ENCODE results near the gene MIOX. TPM values are rescaled to one million over a fixed set of nuclear protein-coding genes. Genes with fewer than 3 reads are reported as not detected.

The MIOX gene
- total and polyA plus RNA-seq, 10 of the 15 experiments (the other 5 are each of a cell fraction or from before 2014, with no cell fraction given), result 0.10 to 0.31 TPM; not detected in 8

DNA sequence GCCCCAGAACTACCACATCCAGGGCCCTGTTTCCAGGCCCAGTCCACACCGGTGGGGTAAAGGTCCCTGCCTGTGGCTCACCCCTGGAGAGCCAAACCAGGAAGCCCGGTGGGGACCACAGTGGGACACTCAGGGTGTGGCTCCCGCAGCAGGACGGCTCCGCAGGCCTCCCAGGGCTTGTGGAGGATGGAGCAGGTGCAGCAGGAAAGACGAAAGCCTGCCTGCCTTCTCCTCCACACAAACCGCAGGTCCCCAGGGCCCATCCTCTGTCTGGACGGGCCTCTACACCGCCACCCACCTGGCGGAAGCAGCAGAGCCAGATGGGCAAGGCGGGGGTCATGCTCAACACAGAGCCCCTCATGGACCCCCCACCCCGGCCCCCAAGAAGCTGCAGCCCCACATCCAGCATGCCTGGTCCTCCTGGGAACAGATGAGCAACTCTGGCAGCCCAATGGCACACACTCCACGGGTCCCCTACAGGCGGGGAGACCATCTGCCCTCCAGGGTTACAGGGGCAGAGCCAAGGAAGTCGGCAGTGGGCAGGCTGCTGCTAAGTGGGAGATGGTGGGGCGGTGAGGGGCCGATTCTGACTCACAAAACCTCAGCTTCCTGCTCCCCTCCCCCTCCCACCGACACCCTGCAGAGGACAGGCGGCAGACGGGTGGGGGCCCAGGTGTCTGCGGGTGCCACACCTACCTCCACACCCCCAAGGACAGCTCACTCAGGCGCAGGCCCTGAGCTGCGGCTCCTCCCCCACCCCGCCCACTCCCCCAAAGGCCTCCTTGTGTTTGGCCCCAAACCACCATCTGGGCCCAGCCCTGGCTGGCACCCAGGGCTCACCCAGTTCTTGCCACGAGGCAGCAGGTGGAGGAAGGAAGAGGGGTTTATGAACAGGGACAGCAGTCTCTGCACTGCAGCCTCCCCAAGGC is 17.0 kb upstream of the MIOX start (continued):
- TF ChIP-seq, protein P1, sequence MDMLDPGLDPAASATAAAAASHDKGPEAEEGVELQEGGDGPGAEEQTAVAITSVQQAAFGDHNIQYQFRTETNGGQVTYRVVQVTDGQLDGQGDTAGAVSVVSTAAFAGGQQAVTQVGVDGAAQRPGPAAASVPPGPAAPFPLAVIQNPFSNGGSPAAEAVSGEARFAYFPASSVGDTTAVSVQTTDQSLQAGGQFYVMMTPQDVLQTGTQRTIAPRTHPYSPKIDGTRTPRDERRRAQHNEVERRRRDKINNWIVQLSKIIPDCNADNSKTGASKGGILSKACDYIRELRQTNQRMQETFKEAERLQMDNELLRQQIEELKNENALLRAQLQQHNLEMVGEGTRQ (IDR thresholded peaks at IDR 0.05; ENCODE audit: borderline replicate concordance, low read depth, low read length), result no peak
- TF ChIP-seq, protein P2, sequence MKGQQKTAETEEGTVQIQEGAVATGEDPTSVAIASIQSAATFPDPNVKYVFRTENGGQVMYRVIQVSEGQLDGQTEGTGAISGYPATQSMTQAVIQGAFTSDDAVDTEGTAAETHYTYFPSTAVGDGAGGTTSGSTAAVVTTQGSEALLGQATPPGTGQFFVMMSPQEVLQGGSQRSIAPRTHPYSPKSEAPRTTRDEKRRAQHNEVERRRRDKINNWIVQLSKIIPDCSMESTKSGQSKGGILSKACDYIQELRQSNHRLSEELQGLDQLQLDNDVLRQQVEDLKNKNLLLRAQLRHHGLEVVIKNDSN (IDR thresholded peaks at IDR 0.05; ENCODE audit: borderline replicate concordance, extremely low read length, insufficient read depth, low read depth, low read length), result no peak
- no peak for TF ChIP-seq NFYB (IDR thresholded peaks at IDR 0.05; ENCODE audit: insufficient read depth, low read depth, low read length)
- TF ChIP-seq, protein P3, sequence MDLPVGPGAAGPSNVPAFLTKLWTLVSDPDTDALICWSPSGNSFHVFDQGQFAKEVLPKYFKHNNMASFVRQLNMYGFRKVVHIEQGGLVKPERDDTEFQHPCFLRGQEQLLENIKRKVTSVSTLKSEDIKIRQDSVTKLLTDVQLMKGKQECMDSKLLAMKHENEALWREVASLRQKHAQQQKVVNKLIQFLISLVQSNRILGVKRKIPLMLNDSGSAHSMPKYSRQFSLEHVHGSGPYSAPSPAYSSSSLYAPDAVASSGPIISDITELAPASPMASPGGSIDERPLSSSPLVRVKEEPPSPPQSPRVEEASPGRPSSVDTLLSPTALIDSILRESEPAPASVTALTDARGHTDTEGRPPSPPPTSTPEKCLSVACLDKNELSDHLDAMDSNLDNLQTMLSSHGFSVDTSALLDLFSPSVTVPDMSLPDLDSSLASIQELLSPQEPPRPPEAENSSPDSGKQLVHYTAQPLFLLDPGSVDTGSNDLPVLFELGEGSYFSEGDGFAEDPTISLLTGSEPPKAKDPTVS (IDR thresholded peaks at IDR 0.05; ENCODE audit: low read depth, low read length), result no peak
- TF ChIP-seq, protein P4, sequence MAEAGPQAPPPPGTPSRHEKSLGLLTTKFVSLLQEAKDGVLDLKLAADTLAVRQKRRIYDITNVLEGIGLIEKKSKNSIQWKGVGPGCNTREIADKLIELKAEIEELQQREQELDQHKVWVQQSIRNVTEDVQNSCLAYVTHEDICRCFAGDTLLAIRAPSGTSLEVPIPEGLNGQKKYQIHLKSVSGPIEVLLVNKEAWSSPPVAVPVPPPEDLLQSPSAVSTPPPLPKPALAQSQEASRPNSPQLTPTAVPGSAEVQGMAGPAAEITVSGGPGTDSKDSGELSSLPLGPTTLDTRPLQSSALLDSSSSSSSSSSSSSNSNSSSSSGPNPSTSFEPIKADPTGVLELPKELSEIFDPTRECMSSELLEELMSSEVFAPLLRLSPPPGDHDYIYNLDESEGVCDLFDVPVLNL (IDR thresholded peaks at IDR 0.05; ENCODE audit: low read depth, low read length), result no peak
- TF ChIP-seq DPF2 (IDR thresholded peaks at IDR 0.05), result peak; percentile 84
- no peak for TF ChIP-seq ESRRA (IDR thresholded peaks at IDR 0.05; ENCODE audit: low read length)
- peak; percentile 67; the same call in 1 of the 2 replicates for TF ChIP-seq BCL11A (IDR thresholded peaks at IDR 0.05; ENCODE audit: low read depth, low read length)
- TF ChIP-seq, protein P5, sequence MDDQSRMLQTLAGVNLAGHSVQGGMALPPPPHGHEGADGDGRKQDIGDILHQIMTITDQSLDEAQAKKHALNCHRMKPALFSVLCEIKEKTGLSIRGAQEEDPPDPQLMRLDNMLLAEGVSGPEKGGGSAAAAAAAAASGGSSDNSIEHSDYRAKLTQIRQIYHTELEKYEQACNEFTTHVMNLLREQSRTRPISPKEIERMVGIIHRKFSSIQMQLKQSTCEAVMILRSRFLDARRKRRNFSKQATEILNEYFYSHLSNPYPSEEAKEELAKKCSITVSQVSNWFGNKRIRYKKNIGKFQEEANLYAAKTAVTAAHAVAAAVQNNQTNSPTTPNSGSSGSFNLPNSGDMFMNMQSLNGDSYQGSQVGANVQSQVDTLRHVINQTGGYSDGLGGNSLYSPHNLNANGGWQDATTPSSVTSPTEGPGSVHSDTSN (IDR thresholded peaks at IDR 0.05; ENCODE audit: insufficient replicate concordance, low read depth, low read length), result no peak
- TF ChIP-seq MYC (IDR thresholded peaks at IDR 0.05; ENCODE audit: insufficient read depth, insufficient read length, insufficient replicate concordance, low read length, severe bottlenecking), result no peak
- TF ChIP-seq CHD4 (IDR thresholded peaks at IDR 0.05), result no peak
- TF ChIP-seq LARP7 (IDR thresholded peaks at IDR 0.05), result no peak
- TF ChIP-seq SUPT20H (IDR thresholded peaks at IDR 0.05; ENCODE audit: borderline replicate concordance, control insufficient read depth, low read depth, low read length), result no peak
- no peak for TF ChIP-seq NFXL1 (IDR thresholded peaks at IDR 0.05; ENCODE audit: borderline replicate concordance)
- TF ChIP-seq, protein P6, sequence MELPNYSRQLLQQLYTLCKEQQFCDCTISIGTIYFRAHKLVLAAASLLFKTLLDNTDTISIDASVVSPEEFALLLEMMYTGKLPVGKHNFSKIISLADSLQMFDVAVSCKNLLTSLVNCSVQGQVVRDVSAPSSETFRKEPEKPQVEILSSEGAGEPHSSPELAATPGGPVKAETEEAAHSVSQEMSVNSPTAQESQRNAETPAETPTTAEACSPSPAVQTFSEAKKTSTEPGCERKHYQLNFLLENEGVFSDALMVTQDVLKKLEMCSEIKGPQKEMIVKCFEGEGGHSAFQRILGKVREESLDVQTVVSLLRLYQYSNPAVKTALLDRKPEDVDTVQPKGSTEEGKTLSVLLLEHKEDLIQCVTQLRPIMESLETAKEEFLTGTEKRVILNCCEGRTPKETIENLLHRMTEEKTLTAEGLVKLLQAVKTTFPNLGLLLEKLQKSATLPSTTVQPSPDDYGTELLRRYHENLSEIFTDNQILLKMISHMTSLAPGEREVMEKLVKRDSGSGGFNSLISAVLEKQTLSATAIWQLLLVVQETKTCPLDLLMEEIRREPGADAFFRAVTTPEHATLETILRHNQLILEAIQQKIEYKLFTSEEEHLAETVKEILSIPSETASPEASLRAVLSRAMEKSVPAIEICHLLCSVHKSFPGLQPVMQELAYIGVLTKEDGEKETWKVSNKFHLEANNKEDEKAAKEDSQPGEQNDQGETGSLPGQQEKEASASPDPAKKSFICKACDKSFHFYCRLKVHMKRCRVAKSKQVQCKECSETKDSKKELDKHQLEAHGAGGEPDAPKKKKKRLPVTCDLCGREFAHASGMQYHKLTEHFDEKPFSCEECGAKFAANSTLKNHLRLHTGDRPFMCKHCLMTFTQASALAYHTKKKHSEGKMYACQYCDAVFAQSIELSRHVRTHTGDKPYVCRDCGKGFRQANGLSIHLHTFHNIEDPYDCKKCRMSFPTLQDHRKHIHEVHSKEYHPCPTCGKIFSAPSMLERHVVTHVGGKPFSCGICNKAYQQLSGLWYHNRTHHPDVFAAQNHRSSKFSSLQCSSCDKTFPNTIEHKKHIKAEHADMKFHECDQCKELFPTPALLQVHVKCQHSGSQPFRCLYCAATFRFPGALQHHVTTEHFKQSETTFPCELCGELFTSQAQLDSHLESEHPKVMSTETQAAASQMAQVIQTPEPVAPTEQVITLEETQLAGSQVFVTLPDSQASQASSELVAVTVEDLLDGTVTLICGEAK (IDR thresholded peaks at IDR 0.05; ENCODE audit: borderline replicate concordance), result no peak
- TF ChIP-seq ZNF217 (IDR thresholded peaks at IDR 0.05), result no peak
- no peak for TF ChIP-seq SMC3 (IDR thresholded peaks at IDR 0.05; ENCODE audit: borderline replicate concordance, low read length)
